H9 (cell line): Measurements from ENCODE around the gene TESPA1. TPM values are rescaled to one million over a fixed set of nuclear protein-coding genes. Genes with fewer than 3 reads are reported as not detected.

Source experiments
- DNase-seq: peaks from one replicate; pipeline ENCODE4 v3.0.0-alpha.2; 2017
- H2AFZ ChIP-seq: one replicate; pipeline ENCODE4 v1.6.1; 2013; ENCODE audit warnings: mild to moderate bottlenecking, low read length, control low read depth, moderate library complexity
- H2AK5ac ChIP-seq: 2 replicates; pipeline ENCODE4 v1.6.1; 2013; ENCODE audit warnings: low read length, control low read depth, mixed read lengths; ENCODE audit not compliant: insufficient read length
- H2BK120ac ChIP-seq: one replicate; pipeline ENCODE4 v1.6.1; 2013; ENCODE audit warnings: low read depth, mild to moderate bottlenecking, low read length, control low read depth, inconsistent platforms; ENCODE audit not compliant: poor library complexity, severe bottlenecking
- H2BK12ac ChIP-seq: 2 replicates; pipeline ENCODE4 v1.6.1; 2013; ENCODE audit warnings: low read length, control low read depth, mixed read lengths, low read depth; ENCODE audit not compliant: insufficient read length
- H2BK15ac ChIP-seq: 2 replicates; pipeline ENCODE4 v1.6.1; 2013; ENCODE audit warnings: low read depth, low read length, control low read depth
- H2BK20ac ChIP-seq: one replicate; pipeline ENCODE4 v1.6.1; 2013; ENCODE audit warnings: low read depth, mild to moderate bottlenecking, low read length, control low read depth, inconsistent platforms; ENCODE audit not compliant: poor library complexity, severe bottlenecking
- H2BK5ac ChIP-seq: 2 replicates; pipeline ENCODE4 v1.6.1; 2013; ENCODE audit warnings: low read length, control low read depth, mixed read lengths; ENCODE audit not compliant: insufficient read length
- H3K14ac ChIP-seq: 2 replicates; pipeline ENCODE4 v1.6.1; 2013; ENCODE audit warnings: low read length, control low read depth; ENCODE audit not compliant: insufficient read depth
- H3K18ac ChIP-seq: 2 replicates; pipeline ENCODE4 v1.6.1; 2013; ENCODE audit warnings: low read depth, mild to moderate bottlenecking, mixed read lengths, low read length, control low read depth; ENCODE audit not compliant: insufficient read length
- H3K23ac ChIP-seq: 2 replicates; pipeline ENCODE4 v1.6.1; 2013; ENCODE audit warnings: low read length, control low read depth, mixed read lengths, low read depth; ENCODE audit not compliant: insufficient read length
- H3K23me2 ChIP-seq: 2 replicates; pipeline ENCODE4 v1.6.1; 2013; ENCODE audit warnings: low read depth, mild to moderate bottlenecking, mixed read lengths, low read length, control low read depth; ENCODE audit not compliant: insufficient read length, poor library complexity, severe bottlenecking
- H3K27ac ChIP-seq: 2 replicates; pipeline ENCODE4 v1.5.1; 2013; ENCODE audit warnings: low read length, control low read depth, mixed read lengths, low read depth; ENCODE audit not compliant: insufficient read length
- H3K27me3 ChIP-seq: 2 replicates; pipeline ENCODE4 v1.6.1; 2013; ENCODE audit warnings: low read length, control low read depth, inconsistent platforms; ENCODE audit not compliant: insufficient read depth
- H3K4ac ChIP-seq: 2 replicates; pipeline ENCODE4 v1.6.1; 2013; ENCODE audit warnings: low read depth, mild to moderate bottlenecking, control low read depth, inconsistent platforms, low read length, moderate library complexity
- H3K4me1 ChIP-seq: 2 replicates; pipeline ENCODE4 v1.6.1; 2013; ENCODE audit warnings: low read length, control low read depth, inconsistent platforms; ENCODE audit not compliant: insufficient read depth
- H3K4me2 ChIP-seq: 2 replicates; pipeline ENCODE4 v1.6.1; 2013; ENCODE audit warnings: low read length, control low read depth, mixed read lengths; ENCODE audit not compliant: insufficient read length, insufficient read depth
- H3K56ac ChIP-seq: 2 replicates; pipeline ENCODE4 v1.6.1; 2013; ENCODE audit warnings: low read depth, mild to moderate bottlenecking, mixed read lengths, low read length, control low read depth; ENCODE audit not compliant: insufficient read length
- H3K79me1 ChIP-seq: 2 replicates; pipeline ENCODE4 v1.6.1; 2013; ENCODE audit warnings: low read depth, mild to moderate bottlenecking, moderate library complexity, low read length, control low read depth, inconsistent platforms; ENCODE audit not compliant: insufficient read depth, poor library complexity, severe bottlenecking
- H3K79me2 ChIP-seq: 2 replicates; pipeline ENCODE4 v1.6.1; 2013; ENCODE audit warnings: low read length, control low read depth, inconsistent platforms; ENCODE audit not compliant: insufficient read depth
- H3K9ac ChIP-seq: 2 replicates; pipeline ENCODE4 v1.6.1; 2013; ENCODE audit warnings: low read length, control low read depth, mixed read lengths; ENCODE audit not compliant: insufficient read length; ENCODE audit errors: extremely low read depth
- H3K9me3 ChIP-seq: one replicate; pipeline ENCODE4 v1.6.1; 2013; ENCODE audit warnings: low read depth, low read length, inconsistent platforms; ENCODE audit not compliant: control insufficient read depth
- H3T11ph ChIP-seq: one replicate; pipeline ENCODE4 v1.6.1; 2013; ENCODE audit warnings: mild to moderate bottlenecking, low read length, control low read depth, inconsistent platforms
- H4K20me1 ChIP-seq: one replicate; pipeline ENCODE4 v1.6.1; 2013; ENCODE audit not compliant: control insufficient read depth, insufficient read length, insufficient read depth
- H4K5ac ChIP-seq: 2 replicates; pipeline ENCODE4 v1.6.1; 2013; ENCODE audit warnings: low read depth, mild to moderate bottlenecking, mixed read lengths, low read length, control low read depth; ENCODE audit not compliant: insufficient read length
- H4K8ac ChIP-seq: replicated peaks from 2 replicates; pipeline ENCODE4 v1.6.1; 2013; ENCODE audit warnings: low read length, control low read depth, mixed read lengths, low read depth; ENCODE audit not compliant: insufficient read length
- H4K91ac ChIP-seq: 2 replicates; pipeline ENCODE4 v1.6.1; 2013; ENCODE audit warnings: low read depth, mild to moderate bottlenecking, moderate library complexity, mixed read lengths, low read length, control low read depth; ENCODE audit not compliant: insufficient read length
- H3K27ac Mint-ChIP-seq, 3 experiments: 2 replicates in 2 of 3; 3 replicates in 1 of 3; pipeline ENCODE4 v1.8.0; 2020 to 2021; ENCODE audit warnings: mixed read lengths in 3 of 3, mild to moderate bottlenecking in 1 of 3, moderate library complexity in 1 of 3
- H3K27me3 Mint-ChIP-seq: 2 replicates; pipeline ENCODE4 v1.8.0; 2021; ENCODE audit warnings: low read depth, mild to moderate bottlenecking, moderate library complexity, mixed read lengths
- H3K36me3 Mint-ChIP-seq, 3 experiments: 2 replicates in 2 of 3; 3 replicates in 1 of 3; pipeline ENCODE4 v1.8.0; 2020 to 2021; ENCODE audit warnings: low read depth in 3 of 3, mixed read lengths in 3 of 3; ENCODE audit not compliant: insufficient read depth in 1 of 3
- H3K4me1 Mint-ChIP-seq, 2 experiments: 2 replicates each; pipeline ENCODE4 v1.8.0; 2020; ENCODE audit warnings: mixed read lengths in 2 of 2
- H3K4me3 Mint-ChIP-seq, 2 experiments: 2 replicates in 1 of 2; 3 replicates in 1 of 2; pipeline ENCODE4 v1.8.0; 2020 to 2021; ENCODE audit warnings: mild to moderate bottlenecking in 2 of 2, mixed read lengths in 2 of 2, moderate library complexity in 1 of 2
- H3K9me3 Mint-ChIP-seq, 2 experiments: 2 replicates in 1 of 2; 3 replicates in 1 of 2; pipeline ENCODE4 v1.8.0; 2020; ENCODE audit warnings: mild to moderate bottlenecking in 2 of 2, mixed read lengths in 2 of 2, moderate library complexity in 1 of 2
- CTCF ChIP-seq: fragments of 200-600 bp; sonication (generic); conservative IDR thresholded peaks from 3 replicates; pipeline ENCODE4 v1.8.0; 2021; ENCODE audit warnings: antibody characterized with exemption, mild to moderate bottlenecking
- WGBS: extraction: QIAGEN DNeasy Blood & Tissue Kit; methylation state at CpG from one replicate; pipeline ENCODE4 v1.1.7; 2013; ENCODE audit warnings: missing lambda C conversion rate, low lambda C conversion rate, mixed read lengths; ENCODE audit not compliant: insufficient read length; ENCODE audit errors: extremely low coverage; 5-methylcytosine and 5-hydroxymethylcytosine counted together
- total RNA-seq: library from RNA; stranded (reverse); gene quantifications from 2 replicates; pipeline ENCODE4 v1.2.1, GENCODE V29; 2021

Gene TESPA1
- total RNA-seq, 1 experiment from 2014 or later: not detected

DNA sequence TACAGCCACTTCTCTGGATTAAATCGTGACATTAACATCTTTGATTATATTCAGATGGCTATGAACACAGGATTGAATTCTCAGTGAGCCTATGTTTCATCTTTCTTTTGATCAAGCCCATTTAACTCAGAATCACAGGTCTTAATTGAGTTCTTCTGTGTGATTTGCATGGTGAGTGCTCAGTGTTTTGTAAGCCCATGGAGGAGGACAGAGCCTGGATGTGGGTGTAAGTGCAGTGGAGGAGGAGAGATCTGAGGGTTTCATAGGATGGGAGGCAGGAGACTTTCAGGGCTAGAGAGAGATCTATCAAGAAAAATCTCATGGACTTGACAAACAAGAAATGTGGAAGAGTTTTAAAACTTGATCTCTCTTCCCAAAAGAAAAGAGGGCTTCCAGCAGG is 5.3 kb upstream of the TESPA1 start:
- Mint-ChIP-seq H3K27ac (no peak overlapping the region), H3K27me3 (no peaks in the 10 kb centered on the region; the same call in none of the 2 replicates), H3K36me3 (no peaks in the 10 kb centered on the region), H3K4me1 (no peaks in the 10 kb centered on the region), H3K4me3 (no peak overlapping the region), H3K9me3 (no peaks in the 10 kb centered on the region; a peak in 1 of 5 replicates)
- H2AFZ ChIP-seq: no peak overlapping the region
- H3K9me3 ChIP-seq: no peaks in the 10 kb centered on the region
- no peak overlapping the region for H4K8ac ChIP-seq
- no peaks in the 10 kb centered on the region for H3K4me1 ChIP-seq
- H2BK5ac ChIP-seq: no peak overlapping the region
- H3K23me2 ChIP-seq: no peaks in the 10 kb centered on the region
- no peak overlapping the region for H2AK5ac ChIP-seq
- no peak overlapping the region for H2BK20ac ChIP-seq
- H4K91ac ChIP-seq: no peak overlapping the region
- H2BK120ac ChIP-seq: no peak overlapping the region
- no peak for DNase-seq
- no peak overlapping the region for H3K18ac ChIP-seq
- H3T11ph ChIP-seq: no peak overlapping the region
- no peak overlapping the region for H4K5ac ChIP-seq
- H3K9ac ChIP-seq: no peak overlapping the region
- no CpG with 5 or more reads among the region's 1 CpG for WGBS
- H2BK12ac ChIP-seq: no peak overlapping the region
- no peaks in the 10 kb centered on the region for H4K20me1 ChIP-seq
- no peak overlapping the region for H3K27ac ChIP-seq
- no peaks in the 10 kb centered on the region for H3K79me2 ChIP-seq
- no peak overlapping the region for H3K4me2 ChIP-seq
- no peak overlapping the region for H3K14ac ChIP-seq
- no peaks in the 10 kb centered on the region for H3K79me1 ChIP-seq
- no peak overlapping the region for H3K23ac ChIP-seq
- H3K27me3 ChIP-seq: no peaks in the 10 kb centered on the region
- no peak overlapping the region for H3K4ac ChIP-seq
- H2BK15ac ChIP-seq: no peak overlapping the region
- H3K56ac ChIP-seq: no peak overlapping the region
- TF ChIP-seq CTCF: no peak
